Ascending aorta (tissue), 2 donors: ENCODE data around the gene MRPL49. TPM values are rescaled to one million over a fixed set of nuclear protein-coding genes. Genes with fewer than 3 reads are reported as not detected.

Source experiments
- DNase-seq, 2 donors: peaks; one replicate each; pipeline ENCODE4 v3.0.0-alpha.2; 2019; ENCODE audit warnings: low spot score in 2 of 2
- H3K27ac ChIP-seq, 2 donors: fragments of 200-600 bp; sonication (generic); one replicate each; pipeline ENCODE4 v1.5.1; 2016 to 2017; ENCODE audit warnings: mild to moderate bottlenecking in 1 of 2
- H3K27me3 ChIP-seq: fragments of 200-600 bp; sonication (generic); one replicate; pipeline ENCODE4 v1.5.1; 2017
- H3K36me3 ChIP-seq, 2 donors: fragments of 200-600 bp; sonication (generic); one replicate each; pipeline ENCODE4 v1.5.1; 2016
- H3K4me1 ChIP-seq, 2 donors: fragments of 200-600 bp; sonication (generic); one replicate each; pipeline ENCODE4 v1.5.1; 2016 to 2017; ENCODE audit warnings: mild to moderate bottlenecking in 1 of 2
- H3K4me3 ChIP-seq, 2 donors: fragments of 200-600 bp; sonication (generic); one replicate each; pipeline ENCODE4 v1.5.1; 2016 to 2017; ENCODE audit warnings: mild to moderate bottlenecking in 1 of 2
- H3K9me3 ChIP-seq, 2 donors: fragments of 200-600 bp; sonication (generic); one replicate each; pipeline ENCODE4 v1.5.1; 2016
- CTCF ChIP-seq, 3 experiments: fragments of 200-600 bp in 2 of 3; fragments of 450-650 bp in 1 of 3; sonication (generic) in 2 of 3; IDR thresholded peaks; one replicate each; pipeline ENCODE4 v1.5.1; 2016 to 2019; ENCODE audit warnings: antibody characterized with exemption in 3 of 3, mild to moderate bottlenecking in 1 of 3, moderate library complexity in 1 of 3
- intact Hi-C: fragments of 100-400 bp; cut with DNase I; formaldehyde crosslinking; loops from one replicate; pipeline ENCODE4 v1.15.1; 2023
- total RNA-seq: library from RNA; depleted of rRNA; stranded (reverse); fragments of >200 nt; gene quantifications from one replicate; pipeline ENCODE4 v1.1.0, GENCODE V29; 2016

The MRPL49 gene
- total RNA-seq, 1 donor from 2014 or later: 43.2 TPM

GRCh38 chr11:65083134-65083833 is 38.8 kb upstream of the MRPL49 start:
- H3K27me3 ChIP-seq: no peaks in the 10 kb centered on the region
- intact Hi-C loops: loop anchor here (5.0 to 10.0 kb wide), 3 partner anchors 41 to 278 kb away; partner anchors contain the start of genes MAP4K2, SAC3D1 and SNX15
- peak overlapping the region; percentile 93 to 97 for H3K27ac ChIP-seq
- no peak for DNase-seq
- peak overlapping the region; percentile 85 to 90 for H3K4me3 ChIP-seq
- H3K9me3 ChIP-seq: no peaks in the 10 kb centered on the region
- H3K4me1 ChIP-seq: peaks cover 10% of the 10 kb centered on the region in 2 donors
- TF ChIP-seq CTCF (IDR thresholded peaks at IDR 0.05): no peak
- H3K36me3 ChIP-seq: peaks cover 26 to 29% of the 10 kb centered on the region in 2 donors

GRCh38 chr11:65083834-65084597 is 38.1 kb upstream of the MRPL49 start, which contains the start of the genes CDCA5 and ZFPL1:
CDCA5 (minus strand) TSS chr11:65084040; CDS start chr11:65083978, 62 bp downstream.
ZFPL1 (plus strand) TSS chr11:65084222; CDS start chr11:65084699, 477 bp downstream.
- peak within 1 kb of the TSS; percentile 85 to 90 for H3K4me3 ChIP-seq
- no peak for TF ChIP-seq CTCF (IDR thresholded peaks at IDR 0.05)
- intact Hi-C loops: loop anchor here (1.0 to 10.0 kb wide), 8 partner anchors 12 to 279 kb away; partner anchors contain the start of genes ATG2A, FAU, MAP4K2 and MRPL49
- H3K4me1 ChIP-seq: peaks cover 10% of the 10 kb centered on the region in 2 donors
- peak within 1 kb of the TSS; percentile 93 to 97 for H3K27ac ChIP-seq
- peak; percentile 77 to 97 for DNase-seq
- H3K27me3 ChIP-seq: no peaks in the 10 kb centered on the region
- peaks cover 28 to 37% of the 10 kb centered on the region in 2 donors for H3K36me3 ChIP-seq
- H3K9me3 ChIP-seq: no peaks in the 10 kb centered on the region

- no peaks in the 10 kb centered on the region for H3K9me3 ChIP-seq
- peaks cover 28 to 43% of the 10 kb centered on the region in 2 donors for H3K36me3 ChIP-seq
- H3K4me3 ChIP-seq: peak overlapping the region; percentile 85 to 90
- TF ChIP-seq CTCF (IDR thresholded peaks at IDR 0.05): no peak
- no peaks in the 10 kb centered on the region for H3K27me3 ChIP-seq
- no peak for DNase-seq
- H3K27ac ChIP-seq: peak overlapping the region; percentile 93 to 97
- intact Hi-C loops: loop anchor here (1.0 to 10.0 kb wide), 8 partner anchors 12 to 280 kb away; partner anchors contain the start of genes ATG2A, FAU, MAP4K2 and MRPL49
- peaks cover 10% of the 10 kb centered on the region in 2 donors for H3K4me1 ChIP-seq
These were observed 37.3 kb upstream of the MRPL49 start for GRCh38 chr11:65084598-65085375.

- DNase-seq: no peak
- Histone ChIP-seq H3K9me3 (no peaks in the 10 kb centered on the region), H3K4me3 (peak overlapping the region in 1 of 2 donors; percentile 90), H3K4me1 (peaks cover 10% of the 10 kb centered on the region in 2 donors), H3K36me3 (peaks cover 28 to 43% of the 10 kb centered on the region in 2 donors), H3K27me3 (no peaks in the 10 kb centered on the region), H3K27ac (no peak overlapping the region)
- no peak for TF ChIP-seq CTCF (IDR thresholded peaks at IDR 0.05)
- intact Hi-C loops: loop anchor here (10.0 kb wide), 1 partner anchor 281 kb away; the partner anchor contains the start of gene MAP4K2
These were observed 36.7 kb upstream of the MRPL49 start for GRCh38 chr11:65085446-65085845.

GRCh38 chr11:65086809-65087208 is 35.3 kb upstream of the MRPL49 start:
- H3K9me3 ChIP-seq: no peaks in the 10 kb centered on the region
- intact Hi-C loops: loop anchor here (10.0 kb wide), 1 partner anchor 282 kb away; the partner anchor contains the start of gene MAP4K2
- no peak overlapping the region for H3K4me3 ChIP-seq
- no peak for DNase-seq
- H3K27me3 ChIP-seq: no peaks in the 10 kb centered on the region
- H3K36me3 ChIP-seq: peaks cover 28 to 43% of the 10 kb centered on the region in 2 donors
- H3K4me1 ChIP-seq: peaks cover 10% of the 10 kb centered on the region in 2 donors
- no peak overlapping the region for H3K27ac ChIP-seq
- TF ChIP-seq CTCF (IDR thresholded peaks at IDR 0.05): no peak
